HEK293T (cell line): ENCODE results near the gene ANAPC1.
"Not testable (repeated sequence)": the region's sequence is repeated elsewhere in the genome, so short reads cannot be mapped to it uniquely, and the experiment has no call there.

Experiments
- BHLHE40 ChIP-seq: fragments of 450-650 bp; IDR thresholded peaks from 2 replicates; pipeline ENCODE4 v1.6.1; 2016; ENCODE audit warnings: mild to moderate bottlenecking, moderate library complexity, borderline replicate concordance
- FOXM1 ChIP-seq: fragments of 450-650 bp; IDR thresholded peaks from 2 replicates; pipeline ENCODE4 v1.6.1; 2017; ENCODE audit warnings: mild to moderate bottlenecking, borderline replicate concordance
- L3MBTL2 ChIP-seq: fragments of 450-650 bp; conservative IDR thresholded peaks from 2 replicates; pipeline ENCODE4 v1.6.1; 2016; ENCODE audit warnings: mild to moderate bottlenecking
- LEF1 ChIP-seq: fragments of 450-650 bp; IDR thresholded peaks from 2 replicates; pipeline ENCODE4 v1.6.1; 2017; ENCODE audit warnings: mild to moderate bottlenecking, borderline replicate concordance
- SP1 ChIP-seq: fragments of 450-650 bp; IDR thresholded peaks from 2 replicates; pipeline ENCODE4 v1.6.1; 2017
- TARDBP ChIP-seq: fragments of 450-650 bp; IDR thresholded peaks from 2 replicates; pipeline ENCODE4 v1.6.1; 2016
- TF ChIP-seq, protein P1 (sequence below): fragments of 450-650 bp; IDR thresholded peaks from 2 replicates; pipeline ENCODE4 v1.6.1; 2016

DNA sequence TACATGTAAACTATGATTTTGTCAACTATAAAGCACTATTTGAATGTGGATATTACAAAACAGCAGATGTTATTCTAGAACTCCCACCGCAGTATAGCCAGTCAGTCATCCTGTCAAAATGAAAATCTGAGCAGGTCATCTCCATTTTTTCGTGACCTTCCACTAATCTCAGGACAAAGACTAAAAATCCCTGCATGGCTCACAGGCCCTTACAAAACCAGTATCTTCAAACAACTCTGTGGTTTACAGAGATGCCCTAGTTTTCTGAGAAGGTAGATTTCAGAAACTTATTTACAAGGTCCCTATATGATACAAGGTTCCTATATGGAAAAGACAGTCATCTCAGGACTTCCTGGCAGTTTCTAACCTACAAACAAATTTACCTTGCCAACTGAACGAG is 49.8 kb downstream of the ANAPC1 start:
- TF ChIP-seq, protein P1, sequence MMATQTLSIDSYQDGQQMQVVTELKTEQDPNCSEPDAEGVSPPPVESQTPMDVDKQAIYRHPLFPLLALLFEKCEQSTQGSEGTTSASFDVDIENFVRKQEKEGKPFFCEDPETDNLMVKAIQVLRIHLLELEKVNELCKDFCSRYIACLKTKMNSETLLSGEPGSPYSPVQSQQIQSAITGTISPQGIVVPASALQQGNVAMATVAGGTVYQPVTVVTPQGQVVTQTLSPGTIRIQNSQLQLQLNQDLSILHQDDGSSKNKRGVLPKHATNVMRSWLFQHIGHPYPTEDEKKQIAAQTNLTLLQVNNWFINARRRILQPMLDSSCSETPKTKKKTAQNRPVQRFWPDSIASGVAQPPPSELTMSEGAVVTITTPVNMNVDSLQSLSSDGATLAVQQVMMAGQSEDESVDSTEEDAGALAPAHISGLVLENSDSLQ, result not testable (repeated sequence)
- TF ChIP-seq SP1, BHLHE40, FOXM1, LEF1, TARDBP, L3MBTL2: not testable (repeated sequence)
